ENCODE results near the gene NFASC. TPM values are rescaled to one million over a fixed set of nuclear protein-coding genes. Genes with fewer than 3 reads are reported as not detected.

NFASC gene
- total RNA-seq, 1 experiment from 2014 or later, result 0.03 TPM

GRCh38 chr1:205066141-205066818 lies 195.6 kb downstream of the NFASC start:
- Histone ChIP-seq H3K4me3 (no peak overlapping the region), H3K27ac (no peak overlapping the region), H3K27me3 (replicated peaks) (no peaks in the 10 kb centered on the region), H3K36me3 (no peaks in the 10 kb centered on the region), H3K4me1 (replicated peaks) (no peaks in the 10 kb centered on the region), H3K9me3 (replicated peaks) (no peaks in the 10 kb centered on the region)
- DNase-seq (ENCODE audit: low read depth in 1 of 2, low spot score in 2 of 2), result no peak

DNA sequence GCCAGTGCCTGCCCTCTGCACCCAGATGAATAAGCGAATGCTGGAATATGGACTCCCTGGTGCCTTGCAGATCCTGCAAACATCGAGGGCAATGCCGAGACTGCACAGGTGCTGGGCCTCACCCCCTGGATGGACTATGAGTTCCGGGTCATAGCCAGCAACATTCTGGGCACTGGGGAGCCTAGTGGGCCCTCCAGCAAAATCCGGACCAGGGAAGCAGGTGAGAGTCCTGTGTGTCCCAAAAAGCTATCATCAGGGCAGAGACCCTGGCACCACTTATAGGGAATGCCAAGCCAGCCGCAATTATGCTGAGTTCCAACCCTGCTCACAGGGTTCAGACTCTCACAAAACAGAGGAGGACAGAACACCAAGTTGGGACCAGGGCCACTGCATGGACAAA lies 196.4 kb downstream of the NFASC start:
- Histone ChIP-seq H3K9me3 (replicated peaks) (no peaks in the 10 kb centered on the region), H3K4me3 (no peak overlapping the region), H3K36me3 (no peaks in the 10 kb centered on the region), H3K27ac (no peak overlapping the region), H3K4me1 (replicated peaks) (no peaks in the 10 kb centered on the region), H3K27me3 (replicated peaks) (no peaks in the 10 kb centered on the region)
- DNase-seq (ENCODE audit: low read depth in 1 of 2, low spot score in 2 of 2), result no peak

DNA sequence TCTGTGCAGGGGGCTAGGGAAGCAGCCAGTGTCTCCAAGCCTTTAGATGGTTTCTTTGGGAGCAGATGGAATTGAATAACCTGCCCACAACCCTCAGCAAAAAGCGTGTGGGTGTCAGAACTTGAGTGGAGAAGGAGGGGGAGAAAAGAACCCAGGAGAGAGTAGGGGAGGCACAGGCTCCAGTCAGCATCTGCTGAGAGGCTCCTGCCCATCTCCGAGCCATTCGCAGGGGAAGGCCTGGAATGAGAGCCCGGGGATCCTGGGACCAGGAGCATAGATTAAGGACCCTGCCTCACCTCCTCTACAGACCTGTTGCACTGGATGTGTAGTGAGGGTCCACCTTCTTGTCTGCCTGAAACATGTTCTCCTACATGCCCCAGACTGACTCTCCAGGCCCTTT lies 197.3 kb downstream of the NFASC start:
- Histone ChIP-seq H3K4me1 (replicated peaks) (no peaks in the 10 kb centered on the region), H3K27me3 (replicated peaks) (no peaks in the 10 kb centered on the region), H3K36me3 (no peaks in the 10 kb centered on the region), H3K9me3 (replicated peaks) (no peaks in the 10 kb centered on the region), H3K27ac (no peak overlapping the region), H3K4me3 (no peak overlapping the region)
- no peak for DNase-seq (ENCODE audit: low read depth in 1 of 2, low spot score in 2 of 2)

GRCh38 chr1:205068457-205069040 lies 197.9 kb downstream of the NFASC start:
- Histone ChIP-seq H3K4me1 (replicated peaks) (no peaks in the 10 kb centered on the region), H3K27ac (no peak overlapping the region), H3K36me3 (no peaks in the 10 kb centered on the region), H3K9me3 (replicated peaks) (no peaks in the 10 kb centered on the region), H3K27me3 (replicated peaks) (no peaks in the 10 kb centered on the region), H3K4me3 (no peak overlapping the region)
- DNase-seq (ENCODE audit: low read depth in 1 of 2, low spot score in 2 of 2), result no peak

GRCh38 chr1:205069371-205070125 lies 198.9 kb downstream of the NFASC start:
- no peaks in the 10 kb centered on the region for H3K4me1 ChIP-seq (replicated peaks)
- H3K36me3 ChIP-seq, result no peaks in the 10 kb centered on the region
- H3K27me3 ChIP-seq (replicated peaks), result no peaks in the 10 kb centered on the region
- no peak overlapping the region for H3K27ac ChIP-seq
- no peaks in the 10 kb centered on the region for H3K9me3 ChIP-seq (replicated peaks)
- no peak for DNase-seq (ENCODE audit: low read depth in 1 of 2, low spot score in 2 of 2)
- H3K4me3 ChIP-seq, result no peak overlapping the region

GRCh38 chr1:205071028-205071409 lies 200.4 kb downstream of the NFASC start:
- Histone ChIP-seq H3K27me3 (replicated peaks) (no peaks in the 10 kb centered on the region), H3K4me3 (no peak overlapping the region), H3K27ac (no peak overlapping the region), H3K4me1 (replicated peaks) (no peaks in the 10 kb centered on the region), H3K9me3 (replicated peaks) (no peaks in the 10 kb centered on the region), H3K36me3 (no peaks in the 10 kb centered on the region)
- DNase-seq (ENCODE audit: low read depth in 1 of 2, low spot score in 2 of 2), result no peak

DNA sequence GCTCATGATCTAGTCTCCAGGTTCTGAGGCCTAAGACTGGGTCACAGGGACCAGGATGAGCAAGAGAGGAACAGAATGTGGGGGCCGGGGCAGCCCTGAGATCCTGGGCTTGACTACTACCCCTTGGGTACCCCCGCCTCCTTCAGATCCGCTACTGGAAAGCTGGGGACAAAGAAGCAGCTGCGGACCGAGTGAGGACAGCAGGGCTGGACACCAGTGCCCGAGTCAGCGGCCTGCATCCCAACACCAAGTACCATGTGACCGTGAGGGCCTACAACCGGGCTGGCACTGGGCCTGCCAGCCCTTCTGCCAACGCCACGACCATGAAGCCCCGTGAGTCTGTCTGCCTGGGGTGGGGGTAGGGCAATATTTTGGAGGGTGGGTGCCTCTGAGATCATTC lies 201.1 kb downstream of the NFASC start:
- H3K36me3 ChIP-seq, result no peaks in the 10 kb centered on the region
- H3K27me3 ChIP-seq (replicated peaks), result no peaks in the 10 kb centered on the region
- H3K27ac ChIP-seq, result no peak overlapping the region
- H3K9me3 ChIP-seq (replicated peaks), result no peaks in the 10 kb centered on the region
- DNase-seq (ENCODE audit: low read depth in 1 of 2, low spot score in 2 of 2), result no peak
- H3K4me1 ChIP-seq (replicated peaks), result no peaks in the 10 kb centered on the region
- no peak overlapping the region for H3K4me3 ChIP-seq

GRCh38 chr1:205072286-205072685 lies 201.6 kb downstream of the NFASC start:
- no peaks in the 10 kb centered on the region for H3K36me3 ChIP-seq
- no peak overlapping the region for H3K27ac ChIP-seq
- H3K4me1 ChIP-seq (replicated peaks), result no peaks in the 10 kb centered on the region
- no peaks in the 10 kb centered on the region for H3K9me3 ChIP-seq (replicated peaks)
- no peaks in the 10 kb centered on the region for H3K27me3 ChIP-seq (replicated peaks)
- DNase-seq (ENCODE audit: low read depth in 1 of 2, low spot score in 2 of 2), result no peak
- H3K4me3 ChIP-seq, result no peak overlapping the region

Other genes with a start within 250 kb of the NFASC start
- not detected in 2 replicates for gene LRRN2, start 185.1 kb upstream of the NFASC start, total RNA-seq (2014; rRNA removed; shearing (Covaris generic))
- not detected in 2 replicates for gene CNTN2, start 172.3 kb downstream of the NFASC start, total RNA-seq (2014; rRNA removed; shearing (Covaris generic))
- gene TMEM81, start 213.6 kb downstream of the NFASC start, total RNA-seq (2014; rRNA removed; shearing (Covaris generic)), result 2.1 and 2.3 TPM in 2 replicates